Lower leg skin (tissue), 4 donors: ENCODE measurements around the gene CYSLTR2. TPM values are rescaled to one million over a fixed set of nuclear protein-coding genes. Genes with fewer than 3 reads are reported as not detected.

ENCODE experiments used
- DNase-seq, 2 donors: peaks; one replicate each; pipeline ENCODE4 v3.0.0-alpha.2; 2019; ENCODE audit warnings: low spot score in 2 of 2
- H3K4me3 ChIP-seq: fragments of 200-600 bp; sonication (generic); 2 replicates; pipeline ENCODE4 v1.5.1; 2017; ENCODE audit warnings: mild to moderate bottlenecking, low read depth; ENCODE audit not compliant: poor library complexity, severe bottlenecking
- CTCF ChIP-seq, 3 donors: fragments of 450-650 bp; IDR thresholded peaks; one replicate each; pipeline ENCODE4 v1.5.1; 2016; ENCODE audit warnings: antibody characterized with exemption in 3 of 3, mild to moderate bottlenecking in 3 of 3, moderate library complexity in 2 of 3
- POLR2A ChIP-seq, 2 donors: fragments of 450-650 bp; IDR thresholded peaks; one replicate each; pipeline ENCODE4 v1.6.1; 2016 to 2017; ENCODE audit warnings: antibody characterized with exemption in 2 of 2, mild to moderate bottlenecking in 1 of 2, moderate library complexity in 1 of 2
- WGBS, 2 donors: methylation state at CpG; one replicate each; pipeline ENCODE4 v1.1.5; 2018; 5-methylcytosine and 5-hydroxymethylcytosine counted together
- intact Hi-C: fragments of 100-400 bp; cut with DNase I; formaldehyde crosslinking; loops from one replicate; pipeline ENCODE4 v1.15.0; 2023; ENCODE audit warnings: low total_unique reads
- total RNA-seq, 4 donors: library from RNA; depleted of rRNA; stranded (reverse); fragments of >200 nt; gene quantifications; one replicate each; pipeline ENCODE4 v1.1.0, GENCODE V29; 2016

The CYSLTR2 gene
- total RNA-seq, result 1 to 10 TPM in 2 of 4 donors, under 1 TPM in 2; 0.30 to 2.2 (median 1.4) TPM

DNA sequence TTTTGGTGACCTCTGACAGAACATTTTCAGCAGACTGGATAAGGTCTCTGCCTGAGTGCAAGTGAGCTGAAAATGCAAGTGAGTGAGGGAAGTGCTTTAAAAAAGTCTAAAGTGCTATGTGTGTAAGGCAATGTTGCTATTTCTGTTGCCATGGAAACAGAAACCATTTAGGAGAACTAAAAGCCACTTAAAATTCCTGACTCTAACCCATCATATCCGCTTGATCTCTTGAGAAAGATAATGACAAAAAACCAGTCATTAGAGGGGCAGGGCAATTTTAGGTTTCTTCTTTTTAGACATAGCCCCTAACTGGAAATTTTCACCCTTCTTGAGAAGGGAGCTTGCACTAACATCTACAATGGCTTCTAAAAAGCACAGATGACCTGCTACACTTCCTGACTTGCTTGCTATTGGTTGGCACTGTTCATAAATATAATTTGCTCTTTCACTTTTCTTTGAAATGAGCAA, at the start of gene CYSLTR2:
Gene CYSLTR2 (plus strand): TSS at position 458 of the 468 bp plus-strand sequence. CDS start 52,889 bp downstream, outside the sequence.
- intact Hi-C loops, result no loop called here
- no peak within 1 kb of the TSS for H3K4me3 ChIP-seq
- WGBS, 2 donors, result 35 to 36% methylated on average over 1 of the region's 1 CpG
- DNase-seq, result no peak
- TF ChIP-seq CTCF (IDR thresholded peaks at IDR 0.05), result no peak
- TF ChIP-seq POLR2A (IDR thresholded peaks at IDR 0.05), result no peak

DNA sequence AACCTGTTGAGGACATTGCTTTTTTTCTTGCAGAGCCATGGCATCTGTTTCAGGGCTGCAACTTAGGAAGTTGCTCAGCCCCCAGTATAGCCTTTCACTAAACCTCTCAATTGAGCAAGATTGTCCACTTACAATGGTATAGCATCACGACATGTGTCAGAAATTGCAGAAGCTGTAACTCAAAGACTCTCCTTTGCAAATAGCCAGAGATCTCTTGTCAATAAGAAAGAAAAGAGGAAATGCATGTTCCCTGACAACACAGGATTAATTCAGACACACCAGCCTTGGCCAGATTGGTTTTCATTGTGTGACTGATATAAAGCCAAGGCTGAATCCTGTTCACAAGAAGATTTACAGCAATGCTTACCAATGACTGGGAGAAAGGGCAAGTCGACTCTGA, 38.7 kb upstream of the CYSLTR2 start:
- DNase-seq, result no peak
- intact Hi-C loops, result no loop called here
- no peak overlapping the region for H3K4me3 ChIP-seq
- no peak for TF ChIP-seq POLR2A (IDR thresholded peaks at IDR 0.05)
- no peak for TF ChIP-seq CTCF (IDR thresholded peaks at IDR 0.05)
- WGBS, 2 donors, result 56 to 65% methylated on average over 2 of the region's 2 CpGs

DNA sequence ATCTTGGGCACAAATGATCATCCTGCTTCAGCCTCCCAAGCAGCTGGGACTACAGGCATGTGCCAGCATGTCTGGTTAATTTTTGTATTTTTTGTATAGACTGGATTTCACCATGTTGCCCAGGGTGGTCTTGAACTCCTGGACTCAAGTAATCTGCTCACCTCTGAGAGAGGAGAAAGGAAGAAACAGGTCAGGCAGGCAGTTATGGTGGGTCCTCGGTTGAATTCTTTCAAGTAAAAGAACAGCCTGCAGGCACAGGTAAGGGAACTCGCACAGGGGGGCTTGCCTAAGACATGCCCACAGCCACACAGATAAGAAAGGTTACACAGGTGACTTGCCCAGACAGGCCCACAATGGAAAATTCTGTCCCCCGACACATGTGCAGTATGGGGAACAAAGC, 34.8 kb upstream of the CYSLTR2 start:
- TF ChIP-seq POLR2A (IDR thresholded peaks at IDR 0.05) (no peak), CTCF (IDR thresholded peaks at IDR 0.05) (no peak)
- intact Hi-C loops, result no loop called here

GRCh38 chr13:48621056-48621455, 32.7 kb upstream of the CYSLTR2 start:
- TF ChIP-seq CTCF (IDR thresholded peaks at IDR 0.05) (no peak), POLR2A (IDR thresholded peaks at IDR 0.05) (no peak)
- intact Hi-C loops, result no loop called here
- DNase-seq, result no peak
- WGBS, 2 donors, result 67 to 72% methylated on average over 3 of the region's 3 CpGs
- H3K4me3 ChIP-seq, result no peak overlapping the region

More for the DNA sequence above, 34.8 kb upstream of the CYSLTR2 start:
- WGBS, 2 donors, result 85 to 87% methylated on average over 3 of the region's 3 CpGs
- no peak for DNase-seq
- H3K4me3 ChIP-seq, result no peak overlapping the region

DNA sequence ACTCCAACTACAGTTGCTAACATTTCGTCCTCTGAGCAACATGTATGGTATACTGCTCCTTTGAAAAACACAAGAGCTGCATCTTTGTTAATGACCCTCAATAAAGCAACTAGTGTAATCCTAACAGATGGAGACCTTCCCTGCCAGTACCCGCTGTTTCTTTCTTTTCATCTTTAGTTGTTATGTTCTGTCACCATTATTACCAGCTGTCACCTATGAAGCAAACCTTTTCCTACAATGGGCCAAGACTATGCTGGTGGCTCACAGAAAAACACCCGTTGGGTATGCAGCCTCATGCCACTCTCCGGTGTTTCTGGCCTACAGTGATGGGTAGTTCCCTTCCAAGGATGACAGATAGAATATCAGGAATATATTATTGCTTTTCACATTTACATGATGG, 29.7 kb upstream of the CYSLTR2 start:
- H3K4me3 ChIP-seq, result no peak overlapping the region
- intact Hi-C loops, result no loop called here
- TF ChIP-seq CTCF (IDR thresholded peaks at IDR 0.05) (no peak), POLR2A (IDR thresholded peaks at IDR 0.05) (no peak)
- 77 to 94% methylated on average over 4 of the region's 4 CpGs for WGBS, 2 donors
- DNase-seq, result no peak

DNA sequence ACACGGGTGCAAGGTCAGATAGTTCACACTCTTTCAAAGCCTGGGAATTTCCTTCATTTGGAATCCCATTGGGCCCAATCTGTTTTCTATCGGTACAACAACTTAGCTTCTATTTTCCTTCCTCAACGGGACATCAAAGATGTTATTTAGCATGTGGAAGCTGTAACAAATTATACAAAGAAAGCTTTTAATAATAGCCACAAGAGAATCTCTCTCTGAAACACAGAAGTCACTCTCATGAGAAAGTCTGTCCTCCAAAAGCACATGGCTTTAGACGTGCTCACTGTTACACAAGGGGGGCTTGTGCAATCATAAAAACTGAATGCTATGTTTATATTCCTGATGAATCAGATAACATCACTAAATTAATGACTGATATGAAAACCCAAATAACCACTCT, 28.9 kb upstream of the CYSLTR2 start:
- intact Hi-C loops, result no loop called here
- WGBS, 2 donors, result 42 to 48% methylated on average over 4 of the region's 4 CpGs
- no peak for DNase-seq
- no peak overlapping the region for H3K4me3 ChIP-seq
- TF ChIP-seq POLR2A (IDR thresholded peaks at IDR 0.05) (no peak), CTCF (IDR thresholded peaks at IDR 0.05) (no peak)
